GM21390 (cell line): ENCODE measurements around the gene FAM151B.
"Not testable (repeated sequence)": the region's sequence is repeated elsewhere in the genome, so short reads cannot be mapped to it uniquely, and the experiment has no call there.

Experiments
- ATAC-seq: cut with Tn5 transposase; IDR thresholded peaks from one replicate; pipeline ENCODE4 v1.9.1; 2021; ENCODE audit not compliant: unreplicated experiment

Gene FAM151B

GRCh38 chr5:80503641-80504040 lies 15.7 kb downstream of the FAM151B start:
- no peak for ATAC-seq

- no peak for ATAC-seq
Measured at GRCh38 chr5:80504833-80505232, 16.9 kb downstream of the FAM151B start.

GRCh38 chr5:80507663-80508062 lies 19.8 kb downstream of the FAM151B start:
- ATAC-seq = no peak

GRCh38 chr5:80508844-80509243 lies 20.9 kb downstream of the FAM151B start:
- ATAC-seq = no peak

- no peak for ATAC-seq
Measured at GRCh38 chr5:80509362-80509761, 21.5 kb downstream of the FAM151B start.

- no peak for ATAC-seq
Measured at GRCh38 chr5:80516826-80517225, 28.9 kb downstream of the FAM151B start.

- no peak for ATAC-seq
Measured at GRCh38 chr5:80540691-80541090, 52.8 kb downstream of the FAM151B start.

- ATAC-seq = no peak
Measured at GRCh38 chr5:80541392-80541791, 53.5 kb downstream of the FAM151B start.

GRCh38 chr5:80554646-80555045 lies 66.7 kb downstream of the FAM151B start:
- ATAC-seq = no peak

GRCh38 chr5:80555099-80555498 lies 67.2 kb downstream of the FAM151B start:
- no peak for ATAC-seq

GRCh38 chr5:80559244-80559643 lies 71.3 kb downstream of the FAM151B start:
- ATAC-seq = no peak

- ATAC-seq = no peak
Measured at GRCh38 chr5:80565330-80565729, 77.4 kb downstream of the FAM151B start.

GRCh38 chr5:80566711-80567259 lies 78.9 kb downstream of the FAM151B start:
- ATAC-seq = no peak

- no peak for ATAC-seq
Measured at GRCh38 chr5:80568251-80568650, 80.4 kb downstream of the FAM151B start.

GRCh38 chr5:80569086-80569960 lies 81.4 kb downstream of the FAM151B start:
- ATAC-seq = no peak

GRCh38 chr5:80569961-80570786 lies 82.3 kb downstream of the FAM151B start, which contains the start of gene ANKRD34B:
TSS of gene ANKRD34B (minus strand) at chr5:80570280. CDS start at chr5:80560019, 10,261 bp downstream.
- no peak for ATAC-seq

- ATAC-seq = no peak
Measured at GRCh38 chr5:80573062-80573461, 85.2 kb downstream of the FAM151B start.

GRCh38 chr5:80576383-80576782 lies 88.5 kb downstream of the FAM151B start:
- no peak for ATAC-seq

- no peak for ATAC-seq
Measured at GRCh38 chr5:80577707-80578106, 89.8 kb downstream of the FAM151B start.

- ATAC-seq = no peak
Measured at GRCh38 chr5:80579050-80579449, 91.2 kb downstream of the FAM151B start.

- ATAC-seq = not testable (repeated sequence)
Measured at GRCh38 chr5:80580291-80580690, 92.4 kb downstream of the FAM151B start.

GRCh38 chr5:80584770-80585169 lies 96.9 kb downstream of the FAM151B start:
- ATAC-seq = no peak
